A673 (cell line): ENCODE measurements around the gene GIGYF2. TPM values are rescaled to one million over a fixed set of nuclear protein-coding genes. Genes with fewer than 3 reads are reported as not detected.

ENCODE experiments used
- BruUV-seq: library from RNA; stranded (reverse); fragments of 400-500 nt; replicated peaks from 2 replicates; lab custom pipeline; 2021; lab: Mats Ljungman, UMichigan
- CTCF ChIA-PET: fragments of 300-600 bp; sonication (Branson Sonifier 250); formaldehyde crosslinking; loops from one replicate; lab custom pipeline; 2022; ENCODE audit warnings: antibody characterized with exemption; lab: Charles Lee
- POLR2A ChIA-PET: fragments of 300-600 bp; sonication (Branson Sonifier 250); formaldehyde crosslinking; loops from one replicate; lab custom pipeline; 2022; ENCODE audit warnings: antibody characterized with exemption; ENCODE audit not compliant: low non-redundant PET; lab: Charles Lee
- DNase-seq: peaks from one replicate; pipeline ENCODE4 v3.0.0-alpha.2; 2015; ENCODE audit warnings: low spot score
- H3K27ac ChIP-seq: fragments of 200-600 bp; sonication (generic); 2 replicates; pipeline ENCODE4 v1.5.1; 2016; ENCODE audit warnings: mixed run types, low read depth, mild to moderate bottlenecking, mixed read lengths, antibody characterized with exemption, low read length; ENCODE audit not compliant: poor library complexity, severe bottlenecking
- H3K27me3 ChIP-seq: fragments of 200-600 bp; sonication (generic); replicated peaks from 2 replicates; pipeline ENCODE4 v1.6.1; 2017; ENCODE audit warnings: mixed run types, low read depth, mild to moderate bottlenecking, mixed read lengths, antibody characterized with exemption, low read length; ENCODE audit not compliant: insufficient read depth, poor library complexity
- H3K36me3 ChIP-seq: fragments of 200-600 bp; sonication (generic); 2 replicates; pipeline ENCODE4 v1.6.1; 2016; ENCODE audit warnings: mixed run types, mild to moderate bottlenecking, mixed read lengths, antibody characterized with exemption, low read length; ENCODE audit not compliant: insufficient read depth, poor library complexity, severe bottlenecking
- H3K4me1 ChIP-seq: fragments of 200-600 bp; sonication (generic); 2 replicates; pipeline ENCODE4 v1.6.1; 2017; ENCODE audit warnings: mixed run types, mild to moderate bottlenecking, mixed read lengths, antibody characterized with exemption, low read length; ENCODE audit not compliant: insufficient read depth, poor library complexity, severe bottlenecking
- H3K4me3 ChIP-seq: fragments of 200-600 bp; sonication (generic); 2 replicates; pipeline ENCODE4 v1.5.1; 2016; ENCODE audit warnings: low read depth, mixed run types, mild to moderate bottlenecking, mixed read lengths, low read length; ENCODE audit not compliant: poor library complexity, severe bottlenecking
- H3K9me3 ChIP-seq: fragments of 200-600 bp; sonication (generic); 2 replicates; pipeline ENCODE4 v1.6.1; 2016; ENCODE audit warnings: mixed run types, low read depth, mild to moderate bottlenecking, mixed read lengths, antibody characterized with exemption, low read length; ENCODE audit not compliant: poor library complexity, severe bottlenecking
- EZH2 ChIP-seq: fragments of 200-600 bp; sonication (generic); IDR thresholded peaks from 2 replicates; pipeline ENCODE4 v1.6.1; 2017; ENCODE audit warnings: borderline replicate concordance, low read depth, mild to moderate bottlenecking, mixed read lengths, antibody characterized with exemption, low read length; ENCODE audit not compliant: poor library complexity, severe bottlenecking
- intact Hi-C: fragments of 100-400 bp; cut with micrococcal nuclease; formaldehyde crosslinking; loops from one replicate; pipeline ENCODE4 v1.10.0; 2022; ENCODE audit not compliant: unreplicated experiment
- total RNA-seq: library from RNA; stranded (reverse); gene quantifications from 2 replicates; pipeline ENCODE4 v1.2.3, GENCODE V29; 2021
- TF ChIP-seq, protein P1 (sequence below): fragments of 300-800, 200-600 bp; sonication (generic); conservative IDR thresholded peaks from 2 replicates; pipeline ENCODE4 v1.5.1; 2017; ENCODE audit warnings: low read depth, mild to moderate bottlenecking, antibody characterized with exemption, low read length, moderate library complexity, mixed read lengths

GIGYF2 gene
- total RNA-seq, 1 experiment from 2014 or later: 62.8 TPM

DNA sequence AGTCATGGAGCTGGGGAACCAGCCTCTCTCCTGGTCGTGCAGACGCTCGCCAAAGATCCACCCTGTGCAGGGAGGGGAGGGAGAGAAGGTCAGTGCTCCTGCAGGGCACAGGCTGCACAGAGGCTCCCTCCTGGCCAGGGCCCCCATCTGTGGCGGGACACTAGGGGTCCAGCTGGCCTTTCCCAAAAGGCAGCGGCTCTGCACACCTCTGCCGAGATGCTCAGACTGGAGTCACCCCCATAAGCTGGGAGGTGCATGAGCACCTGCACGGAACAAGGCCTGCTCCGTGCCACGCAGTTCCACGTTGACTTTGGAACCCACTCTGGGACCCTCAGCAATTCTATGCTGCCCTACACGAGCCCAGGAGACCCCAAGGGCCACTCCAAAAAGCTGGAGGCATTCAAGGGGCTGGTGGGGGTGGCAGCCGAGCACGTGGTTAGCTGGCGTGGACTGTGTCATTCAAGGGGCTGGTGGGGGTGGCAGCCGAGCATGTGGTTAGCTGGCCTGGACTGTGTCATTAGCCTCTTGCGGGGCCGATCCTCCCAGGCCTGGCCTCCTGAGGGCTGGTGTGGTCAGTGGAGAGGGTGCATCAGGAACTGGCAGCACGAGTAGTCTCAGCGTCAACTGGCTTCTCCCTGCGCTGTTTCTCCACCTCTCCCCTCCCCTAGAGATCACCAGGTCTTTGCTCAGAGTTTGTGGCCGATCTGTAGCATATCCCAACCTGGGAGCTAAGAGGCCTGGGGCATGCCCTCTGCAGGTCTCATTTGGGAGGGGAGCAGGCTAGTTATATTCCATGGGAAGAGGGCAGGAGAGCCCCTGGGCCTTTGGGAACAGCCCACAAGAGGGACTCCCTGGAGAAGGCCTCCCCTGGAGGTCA is 182.7 kb downstream of the GIGYF2 start:
- Histone ChIP-seq H3K4me3 (no peak overlapping the region), H3K9me3 (no peaks in the 10 kb centered on the region), H3K36me3 (no peaks in the 10 kb centered on the region), H3K4me1 (no peaks in the 10 kb centered on the region), H3K27ac (no peak overlapping the region), H3K27me3 (no peaks in the 10 kb centered on the region)
- ChIA-PET CTCF (no interaction called here), POLR2A (no interaction called here)
- intact Hi-C loops: no loop called here
- BruUV-seq: no TSS peak
- TF ChIP-seq EZH2: no peak
- TF ChIP-seq, protein P1, sequence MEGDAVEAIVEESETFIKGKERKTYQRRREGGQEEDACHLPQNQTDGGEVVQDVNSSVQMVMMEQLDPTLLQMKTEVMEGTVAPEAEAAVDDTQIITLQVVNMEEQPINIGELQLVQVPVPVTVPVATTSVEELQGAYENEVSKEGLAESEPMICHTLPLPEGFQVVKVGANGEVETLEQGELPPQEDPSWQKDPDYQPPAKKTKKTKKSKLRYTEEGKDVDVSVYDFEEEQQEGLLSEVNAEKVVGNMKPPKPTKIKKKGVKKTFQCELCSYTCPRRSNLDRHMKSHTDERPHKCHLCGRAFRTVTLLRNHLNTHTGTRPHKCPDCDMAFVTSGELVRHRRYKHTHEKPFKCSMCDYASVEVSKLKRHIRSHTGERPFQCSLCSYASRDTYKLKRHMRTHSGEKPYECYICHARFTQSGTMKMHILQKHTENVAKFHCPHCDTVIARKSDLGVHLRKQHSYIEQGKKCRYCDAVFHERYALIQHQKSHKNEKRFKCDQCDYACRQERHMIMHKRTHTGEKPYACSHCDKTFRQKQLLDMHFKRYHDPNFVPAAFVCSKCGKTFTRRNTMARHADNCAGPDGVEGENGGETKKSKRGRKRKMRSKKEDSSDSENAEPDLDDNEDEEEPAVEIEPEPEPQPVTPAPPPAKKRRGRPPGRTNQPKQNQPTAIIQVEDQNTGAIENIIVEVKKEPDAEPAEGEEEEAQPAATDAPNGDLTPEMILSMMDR: no peak
- DNase-seq: no peak

DNA sequence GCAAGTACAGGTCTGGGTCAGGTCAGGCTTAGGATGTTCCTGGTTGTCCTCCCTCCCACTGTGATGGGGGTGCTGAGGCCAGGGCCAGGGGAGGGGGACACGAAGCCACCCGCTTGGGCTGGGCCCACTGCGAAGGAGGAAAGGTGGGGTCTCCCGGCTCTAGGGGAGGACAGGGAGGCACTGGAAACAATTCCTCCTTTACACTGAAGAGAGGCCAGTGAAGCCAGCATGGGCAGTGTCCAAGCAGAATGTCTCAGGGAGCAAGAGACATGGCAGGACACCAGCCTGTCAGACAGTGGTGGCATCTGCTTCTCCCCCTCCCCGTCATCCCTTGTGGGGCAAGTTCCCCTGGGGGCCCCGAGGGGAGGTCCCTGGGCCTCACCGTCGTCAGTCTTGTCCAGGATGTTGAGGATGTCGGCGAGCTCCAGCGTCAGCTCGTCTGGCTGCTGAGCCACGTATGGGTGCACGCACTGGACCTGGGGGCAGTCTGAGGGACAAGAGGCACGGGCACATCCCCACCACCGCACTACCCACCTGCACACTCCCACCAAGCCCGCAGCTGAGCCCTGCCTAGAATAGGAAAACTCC is 183.7 kb downstream of the GIGYF2 start:
- CTCF ChIA-PET: no interaction called here
- no TSS peak for BruUV-seq
- no peak overlapping the region for H3K4me3 ChIP-seq
- DNase-seq: no peak
- H3K9me3 ChIP-seq: no peaks in the 10 kb centered on the region
- POLR2A ChIA-PET: no interaction called here
- no peaks in the 10 kb centered on the region for H3K36me3 ChIP-seq
- no peaks in the 10 kb centered on the region for H3K27me3 ChIP-seq
- no peak overlapping the region for H3K27ac ChIP-seq
- no peaks in the 10 kb centered on the region for H3K4me1 ChIP-seq
- intact Hi-C loops: no loop called here
- TF ChIP-seq EZH2: no peak
- TF ChIP-seq, protein P1: no peak

DNA sequence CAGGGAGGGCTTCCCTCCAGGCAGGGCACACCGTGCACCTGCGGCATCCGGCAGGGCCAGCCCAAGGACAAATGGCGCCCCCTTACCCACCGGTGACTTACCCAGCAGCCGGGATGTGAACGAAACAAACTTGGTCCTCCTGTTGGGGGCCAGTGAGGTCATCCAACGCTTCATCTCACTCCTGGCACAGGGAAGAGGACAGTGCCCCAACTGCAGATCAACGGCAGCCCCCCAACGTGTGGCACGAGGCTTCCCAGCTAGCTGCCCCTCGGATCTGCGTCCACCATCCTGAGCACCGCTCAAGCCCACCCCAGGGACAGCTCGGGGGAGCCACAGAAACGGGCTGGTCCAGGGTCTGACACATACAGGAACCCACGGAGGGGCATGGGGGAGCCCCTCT is 185.0 kb downstream of the GIGYF2 start:
- ChIA-PET POLR2A (no interaction called here), CTCF (no interaction called here)
- Histone ChIP-seq H3K36me3 (no peaks in the 10 kb centered on the region), H3K4me3 (no peak overlapping the region), H3K4me1 (no peaks in the 10 kb centered on the region), H3K27ac (no peak overlapping the region), H3K27me3 (no peaks in the 10 kb centered on the region), H3K9me3 (no peaks in the 10 kb centered on the region)
- intact Hi-C loops: no loop called here
- no peak for DNase-seq
- TF ChIP-seq, protein P1: no peak
- TF ChIP-seq EZH2: no peak
- BruUV-seq: no TSS peak
